ENCODE results near the gene FOXB2.
"Not testable (repeated sequence)": the region's sequence is repeated elsewhere in the genome, so short reads cannot be mapped to it uniquely, and the experiment has no call there.

FOXB2 gene

GRCh38 chr9:77016526-77017504 is 2.6 kb upstream of the FOXB2 start:
- DNase-seq (ENCODE audit: low read depth): no peak

- no peak for DNase-seq (ENCODE audit: low read depth)
Measured at GRCh38 chr9:77017505-77017894, 2.0 kb upstream of the FOXB2 start.

- no peak for DNase-seq (ENCODE audit: low read depth)
Measured at GRCh38 chr9:77018058-77018968, 1.1 kb upstream of the FOXB2 start.

GRCh38 chr9:77018969-77019235 is 553 bp upstream of the FOXB2 start:
- no peak for DNase-seq (ENCODE audit: low read depth)

GRCh38 chr9:77019926-77020412 is 514 bp downstream of the FOXB2 start:
- DNase-seq (ENCODE audit: low read depth): no peak

- DNase-seq (ENCODE audit: low read depth): no peak
Measured at GRCh38 chr9:77020413-77021290, 1.2 kb downstream of the FOXB2 start.

GRCh38 chr9:77021291-77021894 is 1.9 kb downstream of the FOXB2 start:
- no peak for DNase-seq (ENCODE audit: low read depth)

- no peak for DNase-seq (ENCODE audit: low read depth)
Measured at GRCh38 chr9:77021922-77022782, 2.7 kb downstream of the FOXB2 start.

GRCh38 chr9:77022783-77023440 is 3.5 kb downstream of the FOXB2 start:
- DNase-seq (ENCODE audit: low read depth): no peak

GRCh38 chr9:77023726-77024125 is 4.3 kb downstream of the FOXB2 start:
- DNase-seq (ENCODE audit: low read depth): no peak

GRCh38 chr9:77024776-77025545 is 5.5 kb downstream of the FOXB2 start:
- DNase-seq (ENCODE audit: low read depth): no peak

- no peak for DNase-seq (ENCODE audit: low read depth)
Measured at GRCh38 chr9:77028478-77028877, 9.0 kb downstream of the FOXB2 start.

- no peak for DNase-seq (ENCODE audit: low read depth)
Measured at GRCh38 chr9:77030045-77030444, 10.6 kb downstream of the FOXB2 start.

GRCh38 chr9:77038281-77039036 is 19.0 kb downstream of the FOXB2 start:
- no peak for DNase-seq (ENCODE audit: low read depth)

GRCh38 chr9:77040340-77040739 is 20.9 kb downstream of the FOXB2 start:
- DNase-seq (ENCODE audit: low read depth): no peak

GRCh38 chr9:77043743-77044142 is 24.3 kb downstream of the FOXB2 start:
- DNase-seq (ENCODE audit: low read depth): not testable (repeated sequence)

GRCh38 chr9:77060681-77061080 is 41.2 kb downstream of the FOXB2 start:
- not testable (repeated sequence) for DNase-seq (ENCODE audit: low read depth)

GRCh38 chr9:77063645-77064285 is 44.3 kb downstream of the FOXB2 start:
- DNase-seq (ENCODE audit: low read depth): no peak

Data from activated T-cell treated with anti-CD3 and anti-CD28 coated beads for 24 hours (primary cell).